ACC112 (cell line): ENCODE data around the gene GSG1L.

Experiments used
- H2AFZ ChIP-seq: fragments of 200-600 bp; sonication (generic); one replicate; pipeline ENCODE4 v1.6.0; 2017; ENCODE audit warnings: antibody characterized with exemption, low read length; ENCODE audit not compliant: unreplicated experiment
- H3K27ac ChIP-seq: fragments of 200-600 bp; sonication (generic); 2 replicates; pipeline ENCODE4 v1.5.1; 2014; ENCODE audit warnings: low read depth, mild to moderate bottlenecking, antibody characterized with exemption, low read length, moderate library complexity
- H3K27me3 ChIP-seq: fragments of 200-600 bp; sonication (generic); 2 replicates; pipeline ENCODE4 v1.6.1; 2014; ENCODE audit warnings: mild to moderate bottlenecking, antibody characterized with exemption, low read length, moderate library complexity, mixed read lengths; ENCODE audit not compliant: insufficient read depth
- H3K36me3 ChIP-seq: fragments of 200-600 bp; sonication (generic); 2 replicates; pipeline ENCODE4 v1.6.1; 2016; ENCODE audit warnings: mild to moderate bottlenecking, antibody characterized with exemption, low read length, moderate library complexity, mixed read lengths; ENCODE audit not compliant: insufficient read depth
- H3K4me1 ChIP-seq: fragments of 200-600 bp; sonication (generic); one replicate; pipeline ENCODE4 v1.6.1; 2016; ENCODE audit warnings: low read length, mixed read lengths; ENCODE audit not compliant: insufficient read depth, unreplicated experiment, control insufficient read depth
- H3K4me3 ChIP-seq: fragments of 200-600 bp; sonication (generic); 2 replicates; pipeline ENCODE4 v1.5.1; 2014; ENCODE audit warnings: mild to moderate bottlenecking, low read depth, low read length
- H3K79me2 ChIP-seq: fragments of 200-600 bp; sonication (generic); one replicate; pipeline ENCODE4 v1.6.0; 2016; ENCODE audit warnings: low read length; ENCODE audit not compliant: control insufficient read depth, unreplicated experiment, insufficient read depth

The GSG1L gene

GRCh38 chr16:28040039-28040438, 23.5 kb downstream of the GSG1L start:
- Histone ChIP-seq H3K27me3 (peaks cover 71% of the 10 kb centered on the region), H3K79me2 (no peaks in the 10 kb centered on the region), H2AFZ (no peak overlapping the region), H3K4me3 (no peak overlapping the region), H3K4me1 (peaks cover 2% of the 10 kb centered on the region), H3K36me3 (no peaks in the 10 kb centered on the region), H3K27ac (no peak overlapping the region)

GRCh38 chr16:28039493-28039892, 24.0 kb downstream of the GSG1L start:
- Histone ChIP-seq H3K36me3 (no peaks in the 10 kb centered on the region), H3K27me3 (peaks cover 77% of the 10 kb centered on the region), H3K79me2 (no peaks in the 10 kb centered on the region), H2AFZ (no peak overlapping the region), H3K4me1 (peaks cover 2% of the 10 kb centered on the region), H3K27ac (no peak overlapping the region), H3K4me3 (no peak overlapping the region)

GRCh38 chr16:28038409-28038808, 25.1 kb downstream of the GSG1L start:
- H3K27ac ChIP-seq: no peak overlapping the region
- no peaks in the 10 kb centered on the region for H3K36me3 ChIP-seq
- no peak overlapping the region for H2AFZ ChIP-seq
- peaks cover 2% of the 10 kb centered on the region for H3K4me1 ChIP-seq
- no peak overlapping the region for H3K4me3 ChIP-seq
- peaks cover 84% of the 10 kb centered on the region for H3K27me3 ChIP-seq
- no peaks in the 10 kb centered on the region for H3K79me2 ChIP-seq

GRCh38 chr16:28035866-28036393, 27.6 kb downstream of the GSG1L start:
- no peaks in the 10 kb centered on the region for H3K79me2 ChIP-seq
- no peak overlapping the region for H3K27ac ChIP-seq
- peaks cover 94% of the 10 kb centered on the region for H3K27me3 ChIP-seq
- H3K4me3 ChIP-seq: no peak overlapping the region
- no peaks in the 10 kb centered on the region for H3K4me1 ChIP-seq
- H3K36me3 ChIP-seq: no peaks in the 10 kb centered on the region
- H2AFZ ChIP-seq: no peak overlapping the region

- no peak overlapping the region for H2AFZ ChIP-seq
- H3K36me3 ChIP-seq: no peaks in the 10 kb centered on the region
- no peak overlapping the region for H3K4me3 ChIP-seq
- no peaks in the 10 kb centered on the region for H3K4me1 ChIP-seq
- no peaks in the 10 kb centered on the region for H3K79me2 ChIP-seq
- peaks cover 86% of the 10 kb centered on the region for H3K27me3 ChIP-seq
- H3K27ac ChIP-seq: no peak overlapping the region
These were observed 29.6 kb downstream of the GSG1L start for GRCh38 chr16:28033870-28034269.

GRCh38 chr16:28029387-28030002, 34.0 kb downstream of the GSG1L start:
- Histone ChIP-seq H3K4me1 (no peaks in the 10 kb centered on the region), H3K27ac (no peak overlapping the region), H2AFZ (no peak overlapping the region), H3K36me3 (no peaks in the 10 kb centered on the region), H3K79me2 (no peaks in the 10 kb centered on the region), H3K27me3 (peaks cover 75% of the 10 kb centered on the region), H3K4me3 (no peak overlapping the region)

GRCh38 chr16:28027055-28027454, 36.5 kb downstream of the GSG1L start:
- Histone ChIP-seq H3K4me1 (no peaks in the 10 kb centered on the region), H3K27me3 (peaks cover 69% of the 10 kb centered on the region), H2AFZ (no peak overlapping the region), H3K4me3 (no peak overlapping the region), H3K27ac (no peak overlapping the region), H3K36me3 (no peaks in the 10 kb centered on the region), H3K79me2 (no peaks in the 10 kb centered on the region)

GRCh38 chr16:28025631-28026030, 37.9 kb downstream of the GSG1L start:
- Histone ChIP-seq H3K79me2 (no peaks in the 10 kb centered on the region), H3K27me3 (peaks cover 67% of the 10 kb centered on the region), H3K27ac (no peak overlapping the region), H3K4me1 (no peaks in the 10 kb centered on the region), H3K4me3 (no peak overlapping the region), H3K36me3 (no peaks in the 10 kb centered on the region), H2AFZ (no peak overlapping the region)

- H3K79me2 ChIP-seq: no peaks in the 10 kb centered on the region
- H3K27me3 ChIP-seq: peaks cover 74% of the 10 kb centered on the region
- no peaks in the 10 kb centered on the region for H3K36me3 ChIP-seq
- H2AFZ ChIP-seq: no peak overlapping the region
- H3K4me1 ChIP-seq: no peaks in the 10 kb centered on the region
- no peak overlapping the region for H3K4me3 ChIP-seq
- H3K27ac ChIP-seq: no peak overlapping the region
These were observed 44.3 kb downstream of the GSG1L start for GRCh38 chr16:28019218-28019617.

GRCh38 chr16:28014851-28015250, 48.7 kb downstream of the GSG1L start:
- Histone ChIP-seq H3K79me2 (no peaks in the 10 kb centered on the region), H3K4me1 (peaks cover 22% of the 10 kb centered on the region), H3K4me3 (no peak overlapping the region), H3K36me3 (no peaks in the 10 kb centered on the region), H3K27ac (no peak overlapping the region), H2AFZ (no peak overlapping the region), H3K27me3 (peaks cover 50% of the 10 kb centered on the region)

GRCh38 chr16:28013878-28014277, 49.6 kb downstream of the GSG1L start:
- H3K27ac ChIP-seq: no peak overlapping the region
- no peaks in the 10 kb centered on the region for H3K36me3 ChIP-seq
- H3K27me3 ChIP-seq: peaks cover 49% of the 10 kb centered on the region
- H3K4me1 ChIP-seq: peaks cover 22% of the 10 kb centered on the region
- no peak overlapping the region for H3K4me3 ChIP-seq
- H3K79me2 ChIP-seq: no peaks in the 10 kb centered on the region
- H2AFZ ChIP-seq: no peak overlapping the region
